DOHH2 (cell line): Measurements from ENCODE around the gene THBS3.

Experiments
- EZH2phosphoT487 ChIP-seq: fragments of 200-600 bp; sonication (generic); IDR thresholded peaks from 2 replicates; pipeline ENCODE4 v1.6.1; 2017; ENCODE audit warnings: borderline replicate concordance, mild to moderate bottlenecking, antibody characterized with exemption, low read length, moderate library complexity, mixed read lengths
- TF ChIP-seq, protein P1 (sequence below): fragments of 200-600 bp; sonication (generic); IDR thresholded peaks from one replicate; pipeline ENCODE4 v1.5.1; 2014; ENCODE audit warnings: antibody characterized with exemption, mild to moderate bottlenecking, low read depth, low read length; ENCODE audit not compliant: poor library complexity, severe bottlenecking

DNA sequence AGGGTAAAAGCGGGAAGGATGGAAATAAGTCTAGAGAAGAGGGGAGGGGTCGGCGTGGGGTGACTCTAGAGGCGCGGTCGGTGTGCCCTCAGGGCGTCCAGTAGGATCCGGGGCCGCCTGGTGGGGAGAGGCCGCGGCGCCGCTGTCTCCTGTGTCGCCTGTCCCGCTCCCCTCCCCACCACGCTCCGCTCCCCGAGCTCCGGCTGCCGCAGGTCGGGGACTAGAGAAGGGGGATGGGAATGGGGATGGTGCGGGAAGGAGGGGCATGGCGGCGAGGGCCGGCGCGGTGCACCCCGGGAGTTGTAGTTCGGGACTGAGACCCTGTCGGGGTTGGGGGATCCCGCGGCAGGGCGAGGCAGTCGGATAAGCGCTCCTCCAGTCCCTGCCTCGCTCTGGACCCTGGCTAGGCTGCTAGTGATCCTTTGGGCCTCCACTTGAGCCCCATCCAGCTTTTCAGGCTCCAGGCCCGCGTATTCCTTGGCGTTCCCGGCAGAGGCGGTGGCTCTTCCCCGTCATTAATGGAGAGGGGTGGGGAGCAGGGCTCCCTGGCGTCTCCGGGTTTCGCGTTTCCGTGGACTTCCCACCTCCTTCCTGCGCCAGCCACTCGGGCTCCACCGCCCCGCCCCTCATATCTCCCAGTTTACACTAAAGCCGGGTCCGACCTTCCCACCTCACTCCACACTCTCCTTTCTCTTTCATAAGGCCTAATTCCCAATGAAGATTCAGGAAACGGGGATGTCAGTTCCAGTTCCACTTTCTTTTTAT lies 47.7 kb upstream of the THBS3 start, which contains the start of gene ENTREP3:
- TF ChIP-seq, protein P1, sequence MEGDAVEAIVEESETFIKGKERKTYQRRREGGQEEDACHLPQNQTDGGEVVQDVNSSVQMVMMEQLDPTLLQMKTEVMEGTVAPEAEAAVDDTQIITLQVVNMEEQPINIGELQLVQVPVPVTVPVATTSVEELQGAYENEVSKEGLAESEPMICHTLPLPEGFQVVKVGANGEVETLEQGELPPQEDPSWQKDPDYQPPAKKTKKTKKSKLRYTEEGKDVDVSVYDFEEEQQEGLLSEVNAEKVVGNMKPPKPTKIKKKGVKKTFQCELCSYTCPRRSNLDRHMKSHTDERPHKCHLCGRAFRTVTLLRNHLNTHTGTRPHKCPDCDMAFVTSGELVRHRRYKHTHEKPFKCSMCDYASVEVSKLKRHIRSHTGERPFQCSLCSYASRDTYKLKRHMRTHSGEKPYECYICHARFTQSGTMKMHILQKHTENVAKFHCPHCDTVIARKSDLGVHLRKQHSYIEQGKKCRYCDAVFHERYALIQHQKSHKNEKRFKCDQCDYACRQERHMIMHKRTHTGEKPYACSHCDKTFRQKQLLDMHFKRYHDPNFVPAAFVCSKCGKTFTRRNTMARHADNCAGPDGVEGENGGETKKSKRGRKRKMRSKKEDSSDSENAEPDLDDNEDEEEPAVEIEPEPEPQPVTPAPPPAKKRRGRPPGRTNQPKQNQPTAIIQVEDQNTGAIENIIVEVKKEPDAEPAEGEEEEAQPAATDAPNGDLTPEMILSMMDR, result no peak
- TF ChIP-seq EZH2phosphoT487, result no peak
